ENCODE data around the gene DNAH11. TPM values are rescaled to one million over a fixed set of nuclear protein-coding genes. Genes with fewer than 3 reads are reported as not detected.

Gene DNAH11
- total and polyA plus RNA-seq, 2 of the 8 experiments (the other 6 are each of a cell fraction or from before 2014, with no cell fraction given), result 1.8 to 4.9 TPM

DNA sequence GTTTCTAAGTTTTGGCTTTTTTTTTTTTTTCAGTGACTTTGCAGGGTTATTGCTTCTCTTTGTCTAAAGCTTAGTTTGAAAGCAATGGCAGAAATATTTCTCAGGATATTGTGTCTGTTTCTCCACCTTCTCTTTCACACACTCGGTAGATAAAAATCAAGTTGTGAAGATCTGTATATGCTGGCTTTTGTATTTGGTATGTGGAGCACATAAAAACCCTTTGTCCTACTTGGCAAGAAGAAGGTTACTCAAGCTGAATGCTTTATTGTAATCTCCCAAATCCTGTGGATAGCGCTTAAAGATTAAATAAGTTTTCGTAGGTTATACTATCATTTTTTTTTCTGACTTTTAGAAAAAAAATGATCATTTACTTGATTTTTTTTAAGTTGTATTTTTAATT is 230.5 kb downstream of the DNAH11 start:
- Histone ChIP-seq H3K27me3 (replicated peaks in 1 of 4; ENCODE audit: control insufficient read depth in 3 of 4, extremely low read depth in 1 of 4, insufficient read depth in 3 of 4, low read length in 3 of 4) (no peaks in the 10 kb centered on the region), H3K27ac (ENCODE audit: low read depth, low read length) (no peak overlapping the region), H3K4ac (replicated peaks; ENCODE audit: insufficient read length, low read depth, low read length) (no peak overlapping the region), H3K9ac (replicated peaks in 1 of 4; ENCODE audit: extremely low read depth in 1 of 4, low read depth in 3 of 4, low read length in 3 of 4) (no peak overlapping the region), H2BK120ac (replicated peaks; ENCODE audit: low read depth, low read length) (no peak overlapping the region), H2BK15ac (ENCODE audit: low read length) (no peak overlapping the region), H4K91ac (replicated peaks; ENCODE audit: insufficient read length, low read length) (no peak overlapping the region), H3K14ac (ENCODE audit: insufficient read length) (no peak overlapping the region), H3K18ac (ENCODE audit: extremely low read depth, low read length) (no peak overlapping the region), H3K79me1 (ENCODE audit: low read depth, low read length) (no peaks in the 10 kb centered on the region), H2AFZ (ENCODE audit: low read length) (no peak overlapping the region), H2AK5ac (ENCODE audit: low read depth, low read length) (no peak overlapping the region), H4K5ac (ENCODE audit: insufficient read length, low read depth, low read length) (no peak overlapping the region), H3K4me1 (replicated peaks in 1 of 4; ENCODE audit: control insufficient read depth in 3 of 4, insufficient read depth in 4 of 4, low read length in 3 of 4) (peaks cover 0 to 18% (median 10%) of the 10 kb centered on the region in 4 experiments; a peak in 6 of 7 replicates), H2BK12ac (ENCODE audit: low read depth, low read length) (no peak overlapping the region), H2BK5ac (ENCODE audit: low read depth, low read length) (peak overlapping the region; percentile 45; the same call in 1 of the 2 replicates), H3K56ac (replicated peaks; ENCODE audit: insufficient read length, low read depth, low read length) (no peak overlapping the region), H3K9me3 (ENCODE audit: insufficient read depth in 2 of 2, low read depth in 1 of 2, low read length in 1 of 2) (no peaks in the 10 kb centered on the region), H3K79me2 (ENCODE audit: control insufficient read depth in 1 of 2, insufficient read depth in 2 of 2, low read length in 2 of 2) (no peaks in the 10 kb centered on the region), H3K23me2 (ENCODE audit: low read depth, low read length) (no peaks in the 10 kb centered on the region), H3K36me3 (ENCODE audit: control insufficient read depth in 2 of 4, insufficient read depth in 4 of 4, low read length in 3 of 4) (no peaks in the 10 kb centered on the region), H4K20me1 (replicated peaks in 1 of 2; ENCODE audit: control insufficient read depth in 1 of 2, insufficient read depth in 2 of 2, low read length in 2 of 2) (no peaks in the 10 kb centered on the region), H3K23ac (ENCODE audit: insufficient read length) (no peak overlapping the region), H2BK20ac (ENCODE audit: low read length) (no peak overlapping the region; the same call in 1 of the 2 replicates), H4K8ac (ENCODE audit: extremely low read depth, insufficient read depth, low read length) (no peak overlapping the region), H3K4me2 (ENCODE audit: insufficient read depth in 1 of 2, low read depth in 2 of 2, low read length in 2 of 2) (no peak overlapping the region), H3K4me3 (ENCODE audit: extremely low read depth in 1 of 4, insufficient read depth in 2 of 4, low read depth in 3 of 4, low read length in 4 of 4) (no peak overlapping the region)
- WGBS, 2 experiments (ENCODE audit: extremely low coverage in 1 of 2, insufficient coverage in 1 of 2, insufficient read length in 1 of 2, insufficient replicate concordance in 2 of 2, low coverage in 1 of 2, low lambda C conversion rate in 2 of 2, missing lambda C conversion rate in 1 of 2), result 79% methylated on average over 3 of the region's 3 CpGs; no CpG with 5 or more reads in 1 of the 2 experiments
- FAIRE-seq (no peak), DNase-seq (ENCODE audit: low read depth in 1 of 2, low spot score in 2 of 2) (no peak)
- POLR2A ChIA-PET (ENCODE audit: partially characterized antibody), result no interaction called here
- CTCF ChIA-PET (ENCODE audit: partially characterized antibody), result no interaction called here
- TF ChIP-seq EGR1 (IDR thresholded peaks at IDR 0.05; ENCODE audit: borderline replicate concordance, low read depth, low read length) (no peak), JUND (IDR thresholded peaks at IDR 0.05; ENCODE audit: low read length) (no peak), NRF1 (IDR thresholded peaks at IDR 0.05; ENCODE audit: low read depth, low read length) (no peak), CREB1 (IDR thresholded peaks at IDR 0.05) (no peak)
